ENCODE data around the gene TBC1D14. TPM values are rescaled to one million over a fixed set of nuclear protein-coding genes. Genes with fewer than 3 reads are reported as not detected.
A peak's percentile ranks its signal among the peaks of the same experiment; 100 is the strongest.

TBC1D14 gene
- total and polyA plus RNA-seq, 11 donors: 9.8 to 51.0 (median 34.3) TPM

- no peaks in the 10 kb centered on the region for H3K9me3 ChIP-seq
- ATAC-seq (no peak), DNase-seq (no peak)
- H3K27ac ChIP-seq: peak overlapping the region in 1 of 12 donors; percentile 82
- H3K4me1 ChIP-seq: peaks cover 5 to 54% (median 27%) of the 10 kb centered on the region in 12 donors
- intact Hi-C loops (cut with DNase I): loop anchor here in 7 of 10 donors (10.0 kb wide), 5 partner anchors 61 to 269 kb away; partner anchors contain the start of genes BLOC1S4 (in 4 of the 7), KIAA0232 (in 3 of the 7), TADA2B (in 2 of the 7) and TBC1D14 (in 1 of the 7)
- H3K27me3 ChIP-seq: no peaks in the 10 kb centered on the region
- WGBS, 4 donors: 84 to 88% (median 87%) methylated on average over 4 of the region's 4 CpGs
- H3K4me3 ChIP-seq: no peak overlapping the region
- H3K36me3 ChIP-seq: no peaks in the 10 kb centered on the region
- no peak for TF ChIP-seq POLR2A (IDR thresholded peaks at IDR 0.05)
- no peak for TF ChIP-seq CTCF (IDR thresholded peaks at IDR 0.05)
Measured at GRCh38 chr4:6983544-6984142, 74.0 kb downstream of the TBC1D14 start.

DNA sequence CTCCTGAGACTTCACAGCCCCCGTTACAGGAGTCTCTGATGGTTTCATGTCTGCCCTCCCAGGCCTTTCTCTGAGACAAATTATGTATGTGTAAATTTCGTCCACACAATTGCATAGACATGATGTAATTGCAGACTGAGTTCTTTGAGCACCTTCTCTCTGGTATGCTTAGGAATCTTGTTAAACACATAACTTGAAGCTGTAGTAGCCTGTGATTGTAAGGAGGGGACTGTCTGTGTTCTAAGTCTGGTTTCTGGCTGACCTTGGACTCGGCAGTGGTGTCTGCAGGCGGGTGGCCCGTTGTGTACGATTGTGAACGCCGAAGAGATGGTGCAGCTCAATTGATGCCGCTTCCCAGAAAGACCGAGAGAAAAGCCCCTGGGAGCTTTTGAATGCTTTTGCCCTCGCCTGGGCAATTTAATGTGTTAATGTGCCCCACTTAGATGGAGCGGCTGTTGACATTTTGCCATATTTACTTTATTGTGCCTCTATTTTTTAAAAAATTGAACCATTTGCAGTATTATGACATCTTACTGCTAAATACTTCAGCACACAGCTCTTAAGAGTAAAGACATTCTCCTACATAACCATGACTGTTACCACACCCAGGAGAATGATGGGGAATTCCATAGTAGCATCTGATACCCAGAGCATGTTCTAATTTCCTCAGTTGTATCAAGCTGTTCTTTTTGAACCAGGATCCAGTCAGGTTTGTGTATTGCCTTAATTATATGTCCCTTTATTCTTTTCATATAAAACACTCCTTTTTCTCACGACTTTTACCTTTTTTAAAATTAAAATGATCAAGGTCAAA lies 75.2 kb downstream of the TBC1D14 start:
- DNase-seq: no peak
- Histone ChIP-seq H3K27me3 (no peaks in the 10 kb centered on the region), H3K36me3 (no peaks in the 10 kb centered on the region), H3K4me3 (peak overlapping the region in 3 of 12 donors; percentile 68 to 97 (median 88)), H3K4me1 (peaks cover 6 to 66% (median 36%) of the 10 kb centered on the region in 12 donors), H3K9me3 (no peaks in the 10 kb centered on the region), H3K27ac (peak overlapping the region in 2 of 12 donors; percentile 94 to 97)
- intact Hi-C loops (cut with DNase I): loop anchor here (5.0 to 10.0 kb wide), 13 partner anchors 57 to 270 kb away; partner anchors contain the start of genes TADA2B (in 7 of the 10), BLOC1S4 (in 4 of the 10), KIAA0232 (in 4 of the 10) and TBC1D14 (in 3 of the 10)
- TF ChIP-seq CTCF (IDR thresholded peaks at IDR 0.05) (no peak), POLR2A (IDR thresholded peaks at IDR 0.05) (no peak)
- WGBS, 4 donors: 85 to 90% (median 88%) methylated on average over 13 of the region's 13 CpGs
- ATAC-seq: no peak

- Histone ChIP-seq H3K27ac (peak overlapping the region; percentile 80 to 98 (median 93)), H3K27me3 (no peaks in the 10 kb centered on the region), H3K36me3 (no peaks in the 10 kb centered on the region), H3K4me3 (peak overlapping the region; percentile 62 to 98 (median 85)), H3K4me1 (peaks cover 6 to 80% (median 43%) of the 10 kb centered on the region in 12 donors), H3K9me3 (no peaks in the 10 kb centered on the region)
- intact Hi-C loops (cut with DNase I): loop anchor here (2.0 to 10.0 kb wide), 17 partner anchors 56 to 271 kb away; partner anchors contain the start of genes TADA2B (in 8 of the 10), KIAA0232 (in 5 of the 10), TBC1D14 (in 5 of the 10) and BLOC1S4 (in 4 of the 10)
- peak; percentile 21 to 71 (median 42) for ATAC-seq
- TF ChIP-seq POLR2A (IDR thresholded peaks at IDR 0.05): no peak
- no peak for TF ChIP-seq CTCF (IDR thresholded peaks at IDR 0.05)
- 2 to 3% (median 2%) methylated on average over 24 to 28 of the region's 28 CpGs for WGBS, 4 donors
- peak; percentile 63 to 73 (median 68) for DNase-seq
Measured at GRCh38 chr4:6986072-6986780, 76.6 kb downstream of the TBC1D14 start.

Measured in heart left ventricle (tissue), 16 donors.